Muscle layer of duodenum (tissue), 2 donors: ENCODE data around the gene LCN2.
"Not testable (repeated sequence)": the region's sequence is repeated elsewhere in the genome, so short reads cannot be mapped to it uniquely, and the experiment has no call there.

Experiments used
- H3K27ac ChIP-seq: one replicate; pipeline ENCODE4 v1.7.0; 2013; ENCODE audit warnings: mild to moderate bottlenecking, low read length
- H3K27me3 ChIP-seq: one replicate; pipeline ENCODE4 v1.7.0; 2013; ENCODE audit warnings: low read depth, mild to moderate bottlenecking, control low read depth, low read length
- H3K36me3 ChIP-seq, 2 donors: one replicate each; pipeline ENCODE4 v1.7.0; 2013; ENCODE audit warnings: low read length in 2 of 2, control low read depth in 1 of 2, mild to moderate bottlenecking in 1 of 2; ENCODE audit not compliant: insufficient read depth in 2 of 2, control insufficient read depth in 1 of 2
- H3K4me1 ChIP-seq, 2 donors: one replicate each; pipeline ENCODE4 v1.7.0; 2013; ENCODE audit warnings: low read length in 2 of 2, mild to moderate bottlenecking in 2 of 2, control low read depth in 1 of 2, moderate library complexity in 1 of 2; ENCODE audit not compliant: insufficient read depth in 2 of 2, control insufficient read depth in 1 of 2
- H3K4me3 ChIP-seq, 2 donors: one replicate each; pipeline ENCODE4 v1.7.0; 2013; ENCODE audit warnings: low read length in 2 of 2, low read depth in 1 of 2, mild to moderate bottlenecking in 1 of 2
- H3K9me3 ChIP-seq, 2 donors: one replicate each; pipeline ENCODE4 v1.7.0; 2013; ENCODE audit warnings: low read length in 2 of 2, control low read depth in 1 of 2, mild to moderate bottlenecking in 1 of 2; ENCODE audit not compliant: control insufficient read depth in 1 of 2
- donor health status: healthy.

LCN2 gene

DNA sequence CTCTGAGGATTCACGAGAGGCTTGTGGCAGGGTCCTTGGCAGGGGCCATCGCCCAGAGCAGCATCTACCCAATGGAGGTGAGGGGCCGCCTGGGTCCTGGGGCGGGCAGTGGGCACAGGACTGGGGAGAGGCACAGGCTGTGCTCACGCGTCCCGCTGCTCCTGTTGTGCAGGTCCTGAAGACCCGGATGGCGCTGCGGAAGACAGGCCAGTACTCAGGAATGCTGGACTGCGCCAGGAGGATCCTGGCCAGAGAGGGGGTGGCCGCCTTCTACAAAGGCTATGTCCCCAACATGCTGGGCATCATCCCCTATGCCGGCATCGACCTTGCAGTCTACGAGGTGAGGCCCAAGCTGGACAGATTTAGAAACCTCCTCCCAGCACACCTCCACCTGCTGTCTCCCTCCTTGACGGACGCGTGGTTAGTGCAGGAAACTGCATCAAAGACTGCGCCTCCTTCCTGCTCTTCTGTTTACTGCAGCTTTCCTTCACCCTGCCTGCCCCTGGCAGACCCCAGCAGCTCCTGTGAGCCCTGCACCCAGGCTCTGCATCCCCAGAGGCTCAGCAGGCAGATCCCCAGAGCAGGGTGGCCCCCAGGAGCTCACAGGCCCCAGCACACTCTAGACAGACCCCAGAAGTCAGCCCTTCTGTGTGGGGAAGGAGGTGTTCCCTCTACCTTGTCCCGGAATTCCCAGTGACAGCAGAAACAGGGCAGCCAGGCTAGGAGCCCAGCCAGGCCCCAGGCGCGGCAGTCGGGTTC is 42.9 kb upstream of the LCN2 start:
- H3K9me3 ChIP-seq, result no peaks in the 10 kb centered on the region
- peaks cover 61 to 64% of the 10 kb centered on the region in 2 donors for H3K36me3 ChIP-seq
- no peak overlapping the region for H3K4me3 ChIP-seq
- H3K27ac ChIP-seq, result no peak overlapping the region
- H3K27me3 ChIP-seq, result no peaks in the 10 kb centered on the region
- H3K4me1 ChIP-seq, result no peaks in the 10 kb centered on the region

DNA sequence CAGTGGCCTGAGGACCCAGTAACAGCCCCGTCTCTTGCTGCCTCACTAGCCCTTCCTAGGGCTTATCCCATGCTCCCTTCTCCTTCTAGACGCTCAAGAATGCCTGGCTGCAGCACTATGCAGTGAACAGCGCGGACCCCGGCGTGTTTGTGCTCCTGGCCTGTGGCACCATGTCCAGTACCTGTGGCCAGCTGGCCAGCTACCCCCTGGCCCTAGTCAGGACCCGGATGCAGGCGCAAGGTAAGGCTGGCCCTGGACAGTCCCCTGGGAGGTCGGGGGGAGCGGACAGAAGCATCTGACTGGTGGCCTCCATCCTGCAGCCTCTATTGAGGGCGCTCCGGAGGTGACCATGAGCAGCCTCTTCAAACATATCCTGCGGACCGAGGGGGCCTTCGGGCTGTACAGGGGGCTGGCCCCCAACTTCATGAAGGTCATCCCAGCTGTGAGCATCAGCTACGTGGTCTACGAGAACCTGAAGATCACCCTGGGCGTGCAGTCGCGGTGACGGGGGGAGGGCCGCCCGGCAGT is 42.2 kb upstream of the LCN2 start:
- no peak overlapping the region for H3K4me3 ChIP-seq
- H3K36me3 ChIP-seq, result peaks cover 56 to 60% of the 10 kb centered on the region in 2 donors
- H3K27ac ChIP-seq, result no peak overlapping the region
- no peaks in the 10 kb centered on the region for H3K4me1 ChIP-seq
- no peaks in the 10 kb centered on the region for H3K9me3 ChIP-seq
- H3K27me3 ChIP-seq, result no peaks in the 10 kb centered on the region

DNA sequence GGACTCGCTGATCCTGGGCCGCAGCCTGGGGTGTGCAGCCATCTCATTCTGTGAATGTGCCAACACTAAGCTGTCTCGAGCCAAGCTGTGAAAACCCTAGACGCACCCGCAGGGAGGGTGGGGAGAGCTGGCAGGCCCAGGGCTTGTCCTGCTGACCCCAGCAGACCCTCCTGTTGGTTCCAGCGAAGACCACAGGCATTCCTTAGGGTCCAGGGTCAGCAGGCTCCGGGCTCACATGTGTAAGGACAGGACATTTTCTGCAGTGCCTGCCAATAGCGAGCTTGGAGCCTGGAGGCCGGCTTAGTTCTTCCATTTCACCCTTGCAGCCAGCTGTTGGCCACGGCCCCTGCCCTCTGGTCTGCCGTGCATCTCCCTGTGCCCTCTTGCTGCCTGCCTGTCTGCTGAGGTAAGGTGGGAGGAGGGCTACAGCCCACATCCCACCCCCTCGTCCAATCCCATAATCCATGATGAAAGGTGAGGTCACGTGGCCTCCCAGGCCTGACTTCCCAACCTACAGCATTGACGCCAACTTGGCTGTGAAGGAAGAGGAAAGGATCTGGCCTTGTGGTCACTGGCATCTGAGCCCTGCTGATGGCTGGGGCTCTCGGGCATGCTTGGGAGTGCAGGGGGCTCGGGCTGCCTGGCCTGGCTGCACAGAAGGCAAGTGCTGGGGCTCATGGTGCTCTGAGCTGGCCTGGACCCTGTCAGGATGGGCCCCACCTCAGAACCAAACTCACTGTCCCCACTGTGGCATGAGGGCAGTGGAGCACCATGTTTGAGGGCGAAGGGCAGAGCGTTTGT is 41.6 kb upstream of the LCN2 start:
- Histone ChIP-seq H3K36me3 (peaks cover 49 to 53% of the 10 kb centered on the region in 2 donors), H3K27me3 (no peaks in the 10 kb centered on the region), H3K9me3 (no peaks in the 10 kb centered on the region), H3K4me3 (no peak overlapping the region), H3K4me1 (no peaks in the 10 kb centered on the region), H3K27ac (no peak overlapping the region)

DNA sequence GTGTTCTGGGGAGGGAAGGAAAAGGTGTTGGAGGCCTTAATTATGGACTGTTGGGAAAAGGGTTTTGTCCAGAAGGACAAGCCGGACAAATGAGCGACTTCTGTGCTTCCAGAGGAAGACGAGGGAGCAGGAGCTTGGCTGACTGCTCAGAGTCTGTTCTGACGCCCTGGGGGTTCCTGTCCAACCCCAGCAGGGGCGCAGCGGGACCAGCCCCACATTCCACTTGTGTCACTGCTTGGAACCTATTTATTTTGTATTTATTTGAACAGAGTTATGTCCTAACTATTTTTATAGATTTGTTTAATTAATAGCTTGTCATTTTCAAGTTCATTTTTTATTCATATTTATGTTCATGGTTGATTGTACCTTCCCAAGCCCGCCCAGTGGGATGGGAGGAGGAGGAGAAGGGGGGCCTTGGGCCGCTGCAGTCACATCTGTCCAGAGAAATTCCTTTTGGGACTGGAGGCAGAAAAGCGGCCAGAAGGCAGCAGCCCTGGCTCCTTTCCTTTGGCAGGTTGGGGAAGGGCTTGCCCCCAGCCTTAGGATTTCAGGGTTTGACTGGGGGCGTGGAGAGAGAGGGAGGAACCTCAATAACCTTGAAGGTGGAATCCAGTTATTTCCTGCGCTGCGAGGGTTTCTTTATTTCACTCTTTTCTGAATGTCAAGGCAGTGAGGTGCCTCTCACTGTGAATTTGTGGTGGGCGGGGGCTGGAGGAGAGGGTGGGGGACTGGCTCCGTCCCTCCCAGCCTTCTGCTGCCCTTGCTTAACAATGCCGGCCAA is 40.8 kb upstream of the LCN2 start:
- H3K4me3 ChIP-seq, result no peak overlapping the region
- H3K36me3 ChIP-seq, result peaks cover 41 to 48% of the 10 kb centered on the region in 2 donors
- no peaks in the 10 kb centered on the region for H3K4me1 ChIP-seq
- no peak overlapping the region for H3K27ac ChIP-seq
- no peaks in the 10 kb centered on the region for H3K27me3 ChIP-seq
- no peaks in the 10 kb centered on the region for H3K9me3 ChIP-seq

DNA sequence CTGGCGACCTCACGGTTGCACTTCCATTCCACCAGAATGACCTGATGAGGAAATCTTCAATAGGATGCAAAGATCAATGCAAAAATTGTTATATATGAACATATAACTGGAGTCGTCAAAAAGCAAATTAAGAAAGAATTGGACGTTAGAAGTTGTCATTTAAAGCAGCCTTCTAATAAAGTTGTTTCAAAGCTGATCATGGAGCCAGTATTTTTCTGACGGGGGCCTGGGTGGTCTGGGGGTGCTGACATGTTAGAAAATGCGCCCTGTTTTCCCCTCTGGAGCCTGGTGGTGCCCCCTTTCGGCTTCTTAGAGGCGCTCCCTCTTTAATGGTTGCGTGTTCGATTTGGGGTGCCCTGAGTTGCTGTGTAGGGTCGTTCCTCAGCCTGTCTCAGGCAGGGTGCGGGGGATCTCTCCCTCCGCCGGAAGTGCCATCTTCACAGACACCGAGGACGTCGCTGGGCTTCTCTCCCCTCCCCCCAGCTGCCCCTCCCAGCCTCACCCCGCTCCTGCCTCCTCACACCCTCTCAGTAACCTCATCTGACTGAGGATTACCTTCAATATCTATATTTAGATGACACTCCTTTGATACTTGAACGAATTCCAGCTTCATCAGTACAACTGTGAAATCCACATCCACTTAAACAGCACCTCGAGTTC is 40.1 kb upstream of the LCN2 start:
- no peaks in the 10 kb centered on the region for H3K27me3 ChIP-seq
- no peaks in the 10 kb centered on the region for H3K4me1 ChIP-seq
- H3K9me3 ChIP-seq, result no peaks in the 10 kb centered on the region
- peak overlapping the region; percentile 18 for H3K27ac ChIP-seq
- no peak overlapping the region for H3K4me3 ChIP-seq
- peaks cover 34 to 46% of the 10 kb centered on the region in 2 donors for H3K36me3 ChIP-seq

DNA sequence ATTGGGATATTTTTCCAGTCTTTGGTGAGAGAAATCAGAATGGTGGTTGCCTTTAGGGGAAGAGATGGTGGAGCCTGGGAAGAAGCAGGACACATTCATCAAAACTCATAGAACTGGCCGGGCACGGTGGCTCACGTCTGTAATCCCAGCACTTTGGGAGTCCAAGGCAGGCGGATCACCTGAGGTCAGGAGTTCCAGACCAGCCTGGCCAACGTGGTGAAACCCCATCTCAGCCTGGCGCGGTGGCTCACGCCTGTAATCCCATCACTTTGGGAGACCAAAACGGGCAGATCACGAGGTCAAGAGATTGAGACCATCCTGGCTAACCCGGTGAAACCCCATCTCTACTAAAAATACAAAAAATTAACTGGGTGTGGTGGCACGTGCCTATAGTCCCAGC is 37.5 kb upstream of the LCN2 start:
- H3K27me3 ChIP-seq, H3K9me3 ChIP-seq, H3K4me1 ChIP-seq, H3K27ac ChIP-seq, H3K4me3 ChIP-seq: not testable (repeated sequence)
- peaks cover 17 to 28% of the 10 kb centered on the region in 2 donors for H3K36me3 ChIP-seq

DNA sequence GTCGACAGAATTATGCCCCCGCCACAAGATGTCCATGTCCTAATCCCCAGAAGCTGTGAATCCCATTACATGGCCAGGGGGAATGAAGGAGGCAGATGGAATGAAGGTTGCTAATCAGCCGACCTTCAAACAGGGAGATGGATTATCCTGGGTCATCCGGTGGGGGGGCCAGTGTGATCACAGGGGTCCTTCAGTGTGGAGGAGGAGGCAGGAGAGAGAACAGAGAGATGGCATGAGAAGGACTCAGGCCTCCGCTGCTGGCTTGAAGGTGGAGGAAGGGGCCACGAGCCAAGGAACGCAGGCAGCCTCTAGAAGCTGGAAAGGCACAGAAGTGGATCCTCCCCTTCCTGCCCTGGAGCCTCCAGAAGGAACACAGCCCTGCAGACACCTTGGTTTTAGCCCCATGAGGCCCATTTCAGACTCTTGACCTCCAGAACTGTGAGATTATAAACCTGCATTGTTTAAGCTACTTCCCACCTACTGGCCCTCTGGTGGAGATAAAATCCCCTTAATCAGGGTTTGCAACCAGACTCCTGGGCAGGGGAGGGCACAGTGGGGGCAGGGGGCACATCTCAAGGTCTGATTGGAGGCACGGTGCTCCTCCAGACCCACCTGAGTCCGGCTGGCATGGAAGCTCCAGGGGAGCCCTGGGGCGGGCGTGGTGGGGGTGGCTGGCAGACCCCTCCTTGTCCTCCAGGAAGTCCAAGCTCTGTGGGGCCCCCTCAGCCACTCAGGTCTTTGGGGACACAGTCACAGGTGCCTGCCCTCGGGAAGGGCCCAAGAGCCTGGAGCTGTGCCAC is 35.5 kb upstream of the LCN2 start:
- H3K27ac ChIP-seq, result peak overlapping the region; percentile 62
- peaks cover 0 to 11% of the 10 kb centered on the region in 2 donors for H3K36me3 ChIP-seq
- H3K4me3 ChIP-seq, result peak overlapping the region in 1 of 2 donors; percentile 50
- no peaks in the 10 kb centered on the region for H3K27me3 ChIP-seq
- peaks cover 0 to 7% of the 10 kb centered on the region in 2 donors for H3K4me1 ChIP-seq
- no peaks in the 10 kb centered on the region for H3K9me3 ChIP-seq

DNA sequence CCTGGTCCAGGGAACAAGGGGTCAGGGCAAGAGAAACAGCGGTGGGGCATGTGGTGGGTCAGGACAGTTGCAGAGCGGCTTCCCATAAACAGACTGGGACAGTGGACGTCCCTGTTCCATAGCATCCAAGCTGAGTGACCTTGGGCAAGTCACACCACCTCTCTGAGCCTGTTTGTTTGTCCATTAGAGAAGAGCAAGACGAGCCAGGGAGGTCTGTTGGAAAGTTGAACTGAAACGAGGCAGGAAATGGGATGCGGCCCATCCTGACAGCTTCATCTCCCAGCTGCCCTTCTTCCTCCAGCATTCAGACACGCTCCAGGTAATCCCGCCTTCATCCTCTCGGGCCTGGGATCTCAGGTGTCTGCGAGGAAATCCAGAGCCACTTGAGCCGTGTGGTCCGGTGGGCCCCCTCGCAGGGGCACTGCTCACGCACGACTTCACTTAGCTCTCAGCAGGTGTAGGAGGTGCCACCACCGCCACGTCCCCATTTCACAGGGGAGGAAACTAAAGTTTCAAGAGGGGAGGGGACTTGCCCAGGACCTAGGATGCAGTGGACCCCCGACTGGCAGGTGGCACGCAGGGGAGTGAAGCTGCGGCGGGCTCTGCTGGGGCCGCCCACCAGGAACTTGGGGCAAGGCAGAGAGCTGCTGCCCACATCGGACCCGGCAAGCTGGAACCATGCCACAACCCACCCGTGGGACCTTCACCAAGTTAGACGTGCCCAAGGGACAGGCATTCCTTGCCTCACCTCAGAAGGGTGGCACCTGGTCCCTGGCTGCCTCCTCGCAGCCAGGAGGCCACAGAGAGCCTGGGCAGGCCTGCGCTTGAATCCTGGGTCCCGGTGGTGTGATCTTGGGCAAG is 34.7 kb upstream of the LCN2 start:
- H3K4me1 ChIP-seq, result peaks cover 0 to 7% of the 10 kb centered on the region in 2 donors
- H3K27ac ChIP-seq, result peak overlapping the region; percentile 62
- H3K4me3 ChIP-seq, result peak overlapping the region in 1 of 2 donors; percentile 50
- H3K36me3 ChIP-seq, result peaks cover 0 to 8% of the 10 kb centered on the region in 2 donors
- no peaks in the 10 kb centered on the region for H3K27me3 ChIP-seq
- no peaks in the 10 kb centered on the region for H3K9me3 ChIP-seq

DNA sequence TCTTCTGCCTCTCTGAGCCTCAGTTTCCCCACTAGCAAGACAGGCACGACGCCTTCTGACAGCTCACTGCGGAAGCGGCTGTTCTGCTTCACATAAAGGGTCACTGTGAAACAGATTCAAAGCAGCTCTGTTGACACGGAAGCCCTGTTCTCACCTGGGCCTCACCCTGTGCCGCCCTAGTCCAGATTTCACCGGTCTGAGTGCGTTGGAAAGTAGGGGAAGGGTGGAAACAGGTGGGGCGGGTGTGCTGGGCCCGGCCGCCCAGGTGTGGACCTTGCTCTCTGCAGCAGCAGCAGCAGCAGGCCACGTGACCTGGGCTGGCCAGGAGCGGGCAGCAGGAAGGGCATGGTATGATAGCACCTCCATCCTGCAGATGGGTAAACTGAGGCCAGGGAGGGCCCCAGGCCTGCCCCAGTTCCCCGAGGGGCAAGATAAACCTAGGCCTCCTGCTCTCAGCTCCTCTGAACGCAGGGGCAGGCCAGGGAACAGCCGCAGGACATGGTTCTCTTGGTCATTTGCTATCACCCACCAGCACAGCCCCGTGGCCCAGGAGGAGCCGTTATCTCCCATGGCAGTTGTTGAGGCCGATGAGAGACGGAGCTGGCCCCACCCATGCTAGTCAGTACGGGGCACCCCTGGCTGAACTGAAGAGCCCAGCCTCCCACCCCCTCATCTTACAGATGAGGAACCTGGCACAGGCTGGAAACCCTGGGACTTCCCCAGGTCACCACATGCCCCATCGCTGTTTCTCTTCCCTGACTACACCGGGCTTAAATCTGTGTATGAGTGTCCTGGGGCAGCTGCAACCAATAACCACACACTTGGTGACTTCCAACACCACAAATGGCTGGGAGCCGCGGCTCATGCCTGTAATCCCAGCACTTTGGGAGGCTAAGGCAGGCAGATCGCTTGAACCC is 33.8 kb upstream of the LCN2 start:
- peak overlapping the region; percentile 62 for H3K27ac ChIP-seq
- H3K4me1 ChIP-seq, result peaks cover 0 to 7% of the 10 kb centered on the region in 2 donors

More for the DNA sequence above, 33.8 kb upstream of the LCN2 start:
- H3K36me3 ChIP-seq, result peaks cover 0 to 11% of the 10 kb centered on the region in 2 donors
- H3K4me3 ChIP-seq, result no peak overlapping the region
- no peaks in the 10 kb centered on the region for H3K9me3 ChIP-seq
- no peaks in the 10 kb centered on the region for H3K27me3 ChIP-seq
